D721Med (cell line): ENCODE results near the gene GEMIN8.
A peak's percentile ranks its signal among the peaks of the same experiment; 100 is the strongest.

ENCODE experiments used
- DNase-seq: peaks from one replicate; pipeline ENCODE4 v3.0.0; 2011; ENCODE audit warnings: low spot score; ENCODE audit not compliant: insufficient read length
- FAIRE-seq: peaks from 2 replicates; lab custom pipeline; 2011; peaks lifted over from hg19 to GRCh38; lab: Jason Lieb, UNC
- CTCF ChIP-seq: IDR thresholded peaks from 2 replicates; pipeline ENCODE4 v1.5.1; 2012; ENCODE audit warnings: mild to moderate bottlenecking, control low read depth; ENCODE audit not compliant: insufficient read depth; ENCODE audit errors: missing control alignments

Gene GEMIN8

GRCh38 chrX:14062524-14062923 lies 32.8 kb upstream of the GEMIN8 start:
- FAIRE-seq = no peak
- no peak for TF ChIP-seq CTCF

GRCh38 chrX:14056206-14056605 lies 26.5 kb upstream of the GEMIN8 start:
- DNase-seq (no peak), FAIRE-seq (no peak)
- TF ChIP-seq CTCF = no peak

More at GRCh38 chrX:14062524-14062923, 32.8 kb upstream of the GEMIN8 start:
- DNase-seq = no peak

- no peak for TF ChIP-seq CTCF
- FAIRE-seq = no peak
- no peak for DNase-seq
Measured at GRCh38 chrX:14051416-14051815, 21.7 kb upstream of the GEMIN8 start.

- DNase-seq (no peak), FAIRE-seq (peak; percentile 82)
- TF ChIP-seq CTCF = no peak
Measured at GRCh38 chrX:14050709-14051108, 21.0 kb upstream of the GEMIN8 start.

- FAIRE-seq = no peak
Measured at GRCh38 chrX:14043209-14043608, 13.5 kb upstream of the GEMIN8 start.

GRCh38 chrX:14039344-14039743 lies 9.7 kb upstream of the GEMIN8 start:
- DNase-seq = no peak
- peak; percentile 84 for FAIRE-seq
- TF ChIP-seq CTCF = peak; percentile 56

More at GRCh38 chrX:14043209-14043608, 13.5 kb upstream of the GEMIN8 start:
- TF ChIP-seq CTCF = no peak
- DNase-seq = no peak

DNA sequence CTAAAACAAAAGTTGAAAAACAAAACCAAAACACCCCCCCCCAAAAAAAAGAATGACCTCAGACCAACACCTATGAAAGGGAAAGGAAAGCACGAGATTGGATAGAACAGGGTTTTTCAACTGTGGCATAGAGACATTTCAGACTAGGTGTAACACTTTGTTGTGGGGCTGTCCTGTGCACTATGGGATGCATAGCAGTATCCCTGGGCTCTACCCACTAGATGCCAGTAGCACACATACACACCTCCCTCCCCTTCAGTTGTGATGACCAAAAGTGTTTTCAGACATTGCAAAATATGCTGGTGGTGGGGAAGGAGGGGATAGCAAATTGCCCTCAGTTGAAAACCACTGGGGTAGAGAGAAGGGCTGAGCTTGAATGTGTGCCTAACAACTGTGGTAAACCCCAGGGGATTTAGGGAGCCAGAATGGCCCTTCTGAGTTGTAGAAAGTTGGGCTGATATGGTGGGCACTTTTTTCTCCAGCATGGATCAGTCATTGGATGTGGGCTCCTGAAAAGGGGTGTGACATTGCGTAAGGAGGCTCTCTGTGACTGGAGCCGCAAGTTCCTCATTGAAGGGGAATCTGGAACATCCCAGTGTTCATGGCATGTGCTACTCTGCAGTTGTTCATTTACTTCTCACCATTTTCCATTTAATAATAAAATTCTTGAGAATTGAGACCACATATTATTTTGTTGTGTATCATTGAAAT lies 8.8 kb upstream of the GEMIN8 start:
- DNase-seq (no peak), FAIRE-seq (no peak)
- no peak for TF ChIP-seq CTCF
